ENCODE results near the gene ELOVL1. TPM values are rescaled to one million over a fixed set of nuclear protein-coding genes. Genes with fewer than 3 reads are reported as not detected.

The ELOVL1 gene
- total and polyA plus RNA-seq, 12 donors = 18.4 to 82.0 (median 28.3) TPM

GRCh38 chr1:43324810-43325209, 43.0 kb downstream of the ELOVL1 start:
- no peak overlapping the region for H3K27ac ChIP-seq
- 95 to 96% methylated on average over 1 of the region's 1 CpG for WGBS, 2 donors
- peaks cover 0 to 53% (median 4%) of the 10 kb centered on the region in 9 donors for H3K36me3 ChIP-seq
- no peaks in the 10 kb centered on the region for H3K27me3 ChIP-seq
- intact Hi-C loops (cut with DNase I) = no loop called here
- peaks cover 2 to 8% (median 5%) of the 10 kb centered on the region in 9 donors for H3K4me1 ChIP-seq
- no peak overlapping the region for H3K4me3 ChIP-seq
- peaks cover 0 to 43% (median 11%) of the 10 kb centered on the region in 11 donors for H3K9me3 ChIP-seq
- DNase-seq (no peak), ATAC-seq (no peak)
- TF ChIP-seq CTCF (IDR thresholded peaks at IDR 0.05) = no peak

GRCh38 chr1:43322506-43322905, 45.3 kb downstream of the ELOVL1 start:
- intact Hi-C loops (cut with DNase I) = no loop called here
- H3K27ac ChIP-seq = no peak overlapping the region
- DNase-seq (no peak), ATAC-seq (no peak)
- no peak for TF ChIP-seq CTCF (IDR thresholded peaks at IDR 0.05)
- WGBS, 2 donors = 94 to 99% methylated on average over 5 of the region's 5 CpGs
- H3K4me1 ChIP-seq = no peaks in the 10 kb centered on the region
- H3K9me3 ChIP-seq = peaks cover 0 to 35% (median 5%) of the 10 kb centered on the region in 11 donors
- peaks cover 0 to 76% (median 6%) of the 10 kb centered on the region in 9 donors for H3K36me3 ChIP-seq
- no peak overlapping the region for H3K4me3 ChIP-seq
- H3K27me3 ChIP-seq = no peaks in the 10 kb centered on the region

- ATAC-seq (no peak), DNase-seq (no peak)
- no peak for TF ChIP-seq CTCF (IDR thresholded peaks at IDR 0.05)
- WGBS, 2 donors = 92 to 95% methylated on average over 16 of the region's 16 CpGs
- Histone ChIP-seq H3K4me3 (no peak overlapping the region), H3K9me3 (peaks cover 0 to 24% (median 4%) of the 10 kb centered on the region in 11 donors), H3K27me3 (no peaks in the 10 kb centered on the region), H3K4me1 (peaks cover 0 to under 1% (median 0%) of the 10 kb centered on the region in 9 donors), H3K27ac (no peak overlapping the region), H3K36me3 (peaks cover 0 to 79% (median 6%) of the 10 kb centered on the region in 9 donors)
- intact Hi-C loops (cut with DNase I) = no loop called here
These were observed 46.4 kb downstream of the ELOVL1 start for GRCh38 chr1:43321331-43321891.

- H3K9me3 ChIP-seq = peaks cover 0 to 8% (median 0%) of the 10 kb centered on the region in 11 donors
- no peak overlapping the region for H3K27ac ChIP-seq
- WGBS, 2 donors = 66 to 67% methylated on average over 3 of the region's 3 CpGs
- ATAC-seq (no peak), DNase-seq (no peak)
- H3K36me3 ChIP-seq = peaks cover 0 to 95% (median 6%) of the 10 kb centered on the region in 9 donors
- H3K4me1 ChIP-seq = peaks cover 0 to 12% (median 0%) of the 10 kb centered on the region in 9 donors
- H3K4me3 ChIP-seq = no peak overlapping the region
- TF ChIP-seq CTCF (IDR thresholded peaks at IDR 0.05) = no peak
- intact Hi-C loops (cut with DNase I) = loop anchor here in 1 of 10 donors (1.0 kb wide), 1 partner anchor 17 kb away; no protein-coding TSS in a partner anchor
- H3K27me3 ChIP-seq = no peaks in the 10 kb centered on the region
These were observed 48.0 kb downstream of the ELOVL1 start for GRCh38 chr1:43319766-43320165.

Data from heart right ventricle (tissue), 16 donors.